Vagina (tissue), 2 donors: Measurements from ENCODE around the gene ADAM23. TPM values are rescaled to one million over a fixed set of nuclear protein-coding genes. Genes with fewer than 3 reads are reported as not detected.

ENCODE experiments used
- DNase-seq, 2 donors: peaks; one replicate each; pipeline ENCODE4 v3.0.0-alpha.2; 2017; ENCODE audit errors: extremely low spot score in 2 of 2
- H3K27ac ChIP-seq: fragments of 200-600 bp; sonication (generic); one replicate; pipeline ENCODE4 v1.5.1; 2019
- H3K27me3 ChIP-seq: fragments of 200-600 bp; sonication (generic); one replicate; pipeline ENCODE4 v1.5.1; 2019
- H3K36me3 ChIP-seq, 2 donors: fragments of 200-600 bp; sonication (generic); one replicate each; pipeline ENCODE4 v1.5.1; 2017 to 2019
- H3K4me1 ChIP-seq: fragments of 200-600 bp; sonication (generic); one replicate; pipeline ENCODE4 v1.5.1; 2019
- H3K4me3 ChIP-seq, 2 donors: fragments of 200-600 bp; sonication (generic); 1 replicate in 1 of 2; 2 replicates in 1 of 2; pipeline ENCODE4 v1.5.1; 2016 to 2019
- H3K9me3 ChIP-seq: fragments of 200-600 bp; sonication (generic); one replicate; pipeline ENCODE4 v1.5.1; 2019
- POLR2A ChIP-seq, 2 donors: fragments of 450-650 bp; IDR thresholded peaks; one replicate each; pipeline ENCODE4 v1.6.1; 2017; ENCODE audit warnings: antibody characterized with exemption in 2 of 2, mild to moderate bottlenecking in 2 of 2, moderate library complexity in 2 of 2
- POLR2AphosphoS5 ChIP-seq, 2 donors: sonication (generic); formaldehyde crosslinking; IDR thresholded peaks; one replicate each; pipeline ENCODE4 v1.9.0; 2017; ENCODE audit warnings: antibody characterized with exemption in 2 of 2, mild to moderate bottlenecking in 2 of 2, low read depth in 1 of 2; ENCODE audit not compliant: insufficient read depth in 1 of 2
- intact Hi-C: fragments of 100-400 bp; cut with DNase I; formaldehyde crosslinking; loops from one replicate; pipeline ENCODE4 v1.15.1; 2023
- total RNA-seq: library from RNA; depleted of rRNA; stranded (reverse); fragments of >200 nt; gene quantifications from one replicate; pipeline ENCODE4 v1.2.3, GENCODE V29; 2016
- TF ChIP-seq, protein P1 (sequence below), 3 experiments: fragments of 450-650 bp in 2 of 3; fragments of 200-600 bp in 1 of 3; sonication (generic) in 1 of 3; IDR thresholded peaks; one replicate each; pipeline ENCODE4 v1.5.1; 2017 to 2019; ENCODE audit warnings: antibody characterized with exemption in 3 of 3, mild to moderate bottlenecking in 2 of 3, moderate library complexity in 2 of 3

The ADAM23 gene
- total RNA-seq, 1 donor from 2014 or later: 5.2 TPM

DNA sequence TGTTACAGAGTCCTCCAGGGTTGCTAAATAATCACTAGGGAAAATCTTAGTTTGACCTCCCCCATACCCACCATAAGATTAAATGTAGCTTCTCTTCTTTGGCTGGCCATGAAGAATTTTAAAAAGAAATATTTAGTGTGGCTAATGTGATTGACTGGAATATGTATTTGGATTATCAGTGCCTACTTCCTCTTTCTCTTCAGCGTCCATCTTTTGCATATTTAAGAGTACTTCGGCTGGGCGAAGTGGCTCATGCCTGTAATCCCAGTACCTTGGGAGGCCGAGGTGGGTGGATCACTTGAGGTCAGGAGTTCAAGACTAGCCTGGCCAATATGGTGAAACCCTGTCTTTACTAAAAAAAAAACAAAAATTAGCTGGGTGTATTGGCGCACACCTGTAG lies 28.8 kb downstream of the ADAM23 start:
- Histone ChIP-seq H3K36me3 (no peaks in the 10 kb centered on the region), H3K4me3 (no peak overlapping the region), H3K4me1 (no peaks in the 10 kb centered on the region), H3K27me3 (no peaks in the 10 kb centered on the region), H3K9me3 (no peaks in the 10 kb centered on the region), H3K27ac (no peak overlapping the region)
- intact Hi-C loops: no loop called here
- DNase-seq: no peak
- TF ChIP-seq POLR2AphosphoS5 (IDR thresholded peaks at IDR 0.05; ENCODE audit: insufficient read depth in 1 of 2, low read depth in 1 of 2): no peak
- TF ChIP-seq, protein P1, sequence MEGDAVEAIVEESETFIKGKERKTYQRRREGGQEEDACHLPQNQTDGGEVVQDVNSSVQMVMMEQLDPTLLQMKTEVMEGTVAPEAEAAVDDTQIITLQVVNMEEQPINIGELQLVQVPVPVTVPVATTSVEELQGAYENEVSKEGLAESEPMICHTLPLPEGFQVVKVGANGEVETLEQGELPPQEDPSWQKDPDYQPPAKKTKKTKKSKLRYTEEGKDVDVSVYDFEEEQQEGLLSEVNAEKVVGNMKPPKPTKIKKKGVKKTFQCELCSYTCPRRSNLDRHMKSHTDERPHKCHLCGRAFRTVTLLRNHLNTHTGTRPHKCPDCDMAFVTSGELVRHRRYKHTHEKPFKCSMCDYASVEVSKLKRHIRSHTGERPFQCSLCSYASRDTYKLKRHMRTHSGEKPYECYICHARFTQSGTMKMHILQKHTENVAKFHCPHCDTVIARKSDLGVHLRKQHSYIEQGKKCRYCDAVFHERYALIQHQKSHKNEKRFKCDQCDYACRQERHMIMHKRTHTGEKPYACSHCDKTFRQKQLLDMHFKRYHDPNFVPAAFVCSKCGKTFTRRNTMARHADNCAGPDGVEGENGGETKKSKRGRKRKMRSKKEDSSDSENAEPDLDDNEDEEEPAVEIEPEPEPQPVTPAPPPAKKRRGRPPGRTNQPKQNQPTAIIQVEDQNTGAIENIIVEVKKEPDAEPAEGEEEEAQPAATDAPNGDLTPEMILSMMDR (IDR thresholded peaks at IDR 0.05): no peak
- TF ChIP-seq POLR2A (IDR thresholded peaks at IDR 0.05): no peak

DNA sequence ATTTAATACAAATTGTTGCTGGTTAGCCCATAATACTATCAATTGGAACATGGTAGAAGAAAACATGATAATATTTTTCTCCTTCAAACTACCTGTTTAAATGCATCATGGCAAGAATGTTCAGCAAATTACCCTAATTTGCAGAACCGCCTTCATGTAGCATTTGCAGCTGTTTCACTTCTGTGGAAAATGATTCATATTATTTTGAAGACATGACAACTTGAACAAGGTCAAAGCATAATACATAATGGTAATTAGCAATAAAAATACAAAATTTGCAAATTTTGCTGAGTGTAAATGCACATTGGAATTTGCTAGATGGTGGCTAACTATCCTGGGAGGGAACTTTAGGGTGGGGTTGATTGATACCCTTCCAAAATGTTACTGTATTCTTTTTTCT lies 30.8 kb downstream of the ADAM23 start:
- Histone ChIP-seq H3K4me3 (no peak overlapping the region), H3K27me3 (no peaks in the 10 kb centered on the region), H3K27ac (no peak overlapping the region), H3K36me3 (no peaks in the 10 kb centered on the region), H3K4me1 (no peaks in the 10 kb centered on the region), H3K9me3 (no peaks in the 10 kb centered on the region)
- DNase-seq: no peak
- no peak for TF ChIP-seq POLR2AphosphoS5 (IDR thresholded peaks at IDR 0.05; ENCODE audit: insufficient read depth in 1 of 2, low read depth in 1 of 2)
- TF ChIP-seq, protein P1 (IDR thresholded peaks at IDR 0.05): no peak
- TF ChIP-seq POLR2A (IDR thresholded peaks at IDR 0.05): no peak
- intact Hi-C loops: no loop called here

DNA sequence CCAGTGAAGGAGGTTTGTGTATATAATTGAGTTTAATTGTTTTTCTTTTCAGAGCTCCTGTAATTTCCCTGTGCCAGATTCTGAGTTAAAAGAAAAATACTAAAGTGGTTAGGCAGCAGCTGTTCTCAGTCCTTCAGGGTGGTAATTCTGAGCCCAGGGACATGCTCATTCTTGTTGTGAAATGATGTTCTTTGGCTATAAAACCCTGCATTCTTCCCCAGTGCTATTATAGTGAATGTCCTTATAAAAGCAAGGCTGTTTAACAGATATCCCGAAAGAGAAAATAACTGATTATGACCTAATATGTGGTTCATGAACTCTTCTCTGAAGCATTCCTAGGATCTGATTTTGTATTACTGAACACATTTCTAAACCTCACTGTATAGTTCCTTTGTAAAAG lies 34.0 kb downstream of the ADAM23 start:
- H3K27ac ChIP-seq: no peak overlapping the region
- no peak for DNase-seq

DNA sequence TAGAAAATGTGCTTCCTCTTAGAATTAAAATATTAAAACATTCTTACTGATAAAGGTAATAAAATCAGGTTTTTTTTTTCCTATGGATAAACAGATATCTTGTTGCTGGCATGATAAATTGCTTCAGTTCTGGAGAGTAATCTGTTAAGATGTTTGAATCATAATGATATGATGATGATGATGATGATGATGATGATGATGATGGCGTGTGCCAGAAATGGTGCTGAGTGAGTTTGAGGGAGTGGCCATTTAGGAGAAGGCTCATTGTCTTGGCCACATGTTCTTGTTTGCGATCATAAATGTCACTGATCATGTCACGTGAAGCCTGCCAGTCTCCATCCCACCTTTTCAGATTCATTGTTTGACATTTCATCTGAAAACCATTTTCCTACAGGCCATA lies 35.0 kb downstream of the ADAM23 start:
- Histone ChIP-seq H3K4me3 (no peak overlapping the region), H3K9me3 (no peaks in the 10 kb centered on the region), H3K27me3 (no peaks in the 10 kb centered on the region), H3K4me1 (no peaks in the 10 kb centered on the region), H3K27ac (no peak overlapping the region), H3K36me3 (no peaks in the 10 kb centered on the region)
- DNase-seq: no peak
- intact Hi-C loops: no loop called here
- TF ChIP-seq, protein P1 (IDR thresholded peaks at IDR 0.05): no peak
- no peak for TF ChIP-seq POLR2AphosphoS5 (IDR thresholded peaks at IDR 0.05; ENCODE audit: insufficient read depth in 1 of 2, low read depth in 1 of 2)
- no peak for TF ChIP-seq POLR2A (IDR thresholded peaks at IDR 0.05)

More for the DNA sequence above, 34.0 kb downstream of the ADAM23 start:
- Histone ChIP-seq H3K36me3 (no peaks in the 10 kb centered on the region), H3K4me1 (no peaks in the 10 kb centered on the region), H3K27me3 (no peaks in the 10 kb centered on the region), H3K4me3 (no peak overlapping the region), H3K9me3 (no peaks in the 10 kb centered on the region)
- no peak for TF ChIP-seq POLR2A (IDR thresholded peaks at IDR 0.05)
- TF ChIP-seq POLR2AphosphoS5 (IDR thresholded peaks at IDR 0.05; ENCODE audit: insufficient read depth in 1 of 2, low read depth in 1 of 2): no peak
- TF ChIP-seq, protein P1 (IDR thresholded peaks at IDR 0.05): no peak
- intact Hi-C loops: no loop called here

DNA sequence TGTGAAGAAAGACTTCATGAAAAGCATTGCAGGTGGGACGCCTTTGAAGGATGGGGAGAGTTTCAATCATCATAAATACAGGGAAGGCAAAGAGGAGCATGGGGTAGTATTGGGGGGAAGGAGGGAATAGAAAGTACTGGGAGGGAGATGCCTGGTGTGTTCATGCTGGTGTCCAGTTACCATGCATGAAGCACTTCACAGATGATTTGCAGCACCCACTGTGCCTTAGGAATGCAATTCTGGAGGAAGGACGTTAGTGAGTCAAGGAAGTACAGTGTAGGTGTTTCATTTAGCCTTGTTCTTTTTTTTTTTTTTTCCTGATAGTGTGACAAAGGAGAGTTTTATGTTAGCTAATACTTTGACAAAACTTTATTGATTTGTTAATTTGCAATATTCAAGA lies 36.8 kb downstream of the ADAM23 start:
- DNase-seq: no peak
- H3K36me3 ChIP-seq: no peaks in the 10 kb centered on the region
- intact Hi-C loops: no loop called here
- H3K4me1 ChIP-seq: no peaks in the 10 kb centered on the region
- TF ChIP-seq POLR2A (IDR thresholded peaks at IDR 0.05) (no peak), POLR2AphosphoS5 (IDR thresholded peaks at IDR 0.05; ENCODE audit: insufficient read depth in 1 of 2, low read depth in 1 of 2) (no peak)
- TF ChIP-seq, protein P1 (IDR thresholded peaks at IDR 0.05): no peak
- H3K4me3 ChIP-seq: no peak overlapping the region
- no peaks in the 10 kb centered on the region for H3K9me3 ChIP-seq
- no peak overlapping the region for H3K27ac ChIP-seq
- no peaks in the 10 kb centered on the region for H3K27me3 ChIP-seq
